Fibroblast of pulmonary artery (primary cell): Measurements from ENCODE around the gene TBC1D30.

Source experiments
- DNase-seq: peaks from one replicate; pipeline ENCODE4 v3.0.0-alpha.2; 2010; ENCODE audit warnings: low read depth
- H3K4me3 ChIP-seq: replicated peaks from 2 replicates; pipeline ENCODE4 v1.5.1; 2011; ENCODE audit warnings: low read depth, mild to moderate bottlenecking, control low read depth, low read length, moderate library complexity
- CTCF ChIP-seq: IDR thresholded peaks from 2 replicates; pipeline ENCODE4 v1.5.1; 2011; ENCODE audit warnings: mild to moderate bottlenecking, control low read depth, low read length, inconsistent platforms; ENCODE audit errors: missing control alignments

Gene TBC1D30

GRCh38 chr12:64806593-64807460, 17.6 kb upstream of the TBC1D30 start:
- peak; percentile 54 for DNase-seq
- no peak for TF ChIP-seq CTCF
- H3K4me3 ChIP-seq = no peak overlapping the region

- TF ChIP-seq CTCF = no peak
- H3K4me3 ChIP-seq = no peak overlapping the region
- no peak for DNase-seq
These were observed 16.3 kb upstream of the TBC1D30 start for GRCh38 chr12:64808110-64808509.

GRCh38 chr12:64810831-64811230, 13.6 kb upstream of the TBC1D30 start:
- DNase-seq = no peak
- H3K4me3 ChIP-seq = no peak overlapping the region
- no peak for TF ChIP-seq CTCF

- no peak overlapping the region for H3K4me3 ChIP-seq
- DNase-seq = no peak
- no peak for TF ChIP-seq CTCF
These were observed 10.7 kb upstream of the TBC1D30 start for GRCh38 chr12:64813723-64814122.

- H3K4me3 ChIP-seq = no peak overlapping the region
- TF ChIP-seq CTCF = no peak
- DNase-seq = no peak
These were observed 10.0 kb upstream of the TBC1D30 start for GRCh38 chr12:64814432-64814831.

- no peak for TF ChIP-seq CTCF
- H3K4me3 ChIP-seq = no peak overlapping the region
- DNase-seq = no peak
These were observed 4.5 kb upstream of the TBC1D30 start for GRCh38 chr12:64819816-64820402.
